ENCODE measurements around the gene UPF3A.
"Not testable (repeated sequence)": the region's sequence is repeated elsewhere in the genome, so short reads cannot be mapped to it uniquely, and the experiment has no call there.

Gene UPF3A

GRCh38 chr13:114281351-114282040 lies at the start of gene UPF3A:
UPF3A (plus strand) TSS chr13:114281601; CDS start chr13:114281640, 39 bp downstream.
- peak; percentile 92 for DNase-seq

GRCh38 chr13:114231886-114232285 lies 49.5 kb upstream of the UPF3A start:
- no peak for DNase-seq

- DNase-seq = no peak
Measured at GRCh38 chr13:114234266-114234644, 47.1 kb upstream of the UPF3A start.

GRCh38 chr13:114234645-114235421 lies 46.6 kb upstream of the UPF3A start, which contains the start of gene CDC16:
CDC16 (plus strand) TSS chr13:114234897; CDS start chr13:114235085, 188 bp downstream.
- DNase-seq = peak; percentile 94

- DNase-seq = no peak
Measured at GRCh38 chr13:114235697-114236096, 45.7 kb upstream of the UPF3A start.

GRCh38 chr13:114236227-114236626 lies 45.2 kb upstream of the UPF3A start:
- no peak for DNase-seq

GRCh38 chr13:114237415-114238112 lies 43.8 kb upstream of the UPF3A start:
- DNase-seq = no peak

GRCh38 chr13:114241918-114242317 lies 39.5 kb upstream of the UPF3A start:
- no peak for DNase-seq

GRCh38 chr13:114243971-114244370 lies 37.4 kb upstream of the UPF3A start:
- DNase-seq = no peak

GRCh38 chr13:114244637-114245036 lies 36.8 kb upstream of the UPF3A start:
- no peak for DNase-seq

- DNase-seq = no peak
Measured at GRCh38 chr13:114248011-114248410, 33.4 kb upstream of the UPF3A start.

GRCh38 chr13:114249077-114249476 lies 32.3 kb upstream of the UPF3A start:
- DNase-seq = no peak

GRCh38 chr13:114251639-114252440 lies 29.6 kb upstream of the UPF3A start:
- not testable (repeated sequence) for DNase-seq

- DNase-seq = no peak
Measured at GRCh38 chr13:114256547-114256946, 24.9 kb upstream of the UPF3A start.

GRCh38 chr13:114257014-114257413 lies 24.4 kb upstream of the UPF3A start:
- no peak for DNase-seq

- DNase-seq = no peak
Measured at GRCh38 chr13:114258589-114258988, 22.8 kb upstream of the UPF3A start.

- no peak for DNase-seq
Measured at GRCh38 chr13:114259374-114259773, 22.0 kb upstream of the UPF3A start.

GRCh38 chr13:114259974-114260373 lies 21.4 kb upstream of the UPF3A start:
- no peak for DNase-seq

- DNase-seq = no peak
Measured at GRCh38 chr13:114260814-114261213, 20.6 kb upstream of the UPF3A start.

- DNase-seq = no peak
Measured at GRCh38 chr13:114261328-114261965, 20.0 kb upstream of the UPF3A start.

- peak; percentile 28 for DNase-seq
Measured at GRCh38 chr13:114263578-114263977, 17.8 kb upstream of the UPF3A start.

- not testable (repeated sequence) for DNase-seq
Measured at GRCh38 chr13:114264313-114264712, 17.1 kb upstream of the UPF3A start.
